GM18907 (cell line): ENCODE measurements around the gene SAMD5.

Source experiments
- ATAC-seq: cut with Tn5 transposase; IDR thresholded peaks from one replicate; pipeline ENCODE4 v1.9.1; 2021; ENCODE audit warnings: mild to moderate bottlenecking, moderate library complexity; ENCODE audit not compliant: unreplicated experiment

Gene SAMD5

DNA sequence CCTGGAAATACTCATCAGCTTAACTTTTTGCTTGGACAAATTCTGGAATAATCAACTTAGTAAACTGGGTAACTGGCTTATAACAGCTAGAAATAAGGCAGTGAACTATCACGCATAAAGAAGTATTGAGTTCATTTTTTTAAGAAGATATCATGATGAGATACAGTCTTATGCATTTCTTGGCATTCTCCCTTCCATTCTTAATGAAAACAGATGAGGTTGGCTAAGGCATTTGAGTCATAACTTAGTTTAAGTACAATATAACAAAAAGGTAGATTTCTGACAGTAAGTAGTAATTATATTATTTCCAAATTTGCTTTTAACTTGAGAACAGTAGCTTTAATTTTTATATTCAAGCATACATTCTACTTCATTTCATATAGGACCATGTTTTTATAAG lies 56.1 kb downstream of the SAMD5 start:
- ATAC-seq: no peak

DNA sequence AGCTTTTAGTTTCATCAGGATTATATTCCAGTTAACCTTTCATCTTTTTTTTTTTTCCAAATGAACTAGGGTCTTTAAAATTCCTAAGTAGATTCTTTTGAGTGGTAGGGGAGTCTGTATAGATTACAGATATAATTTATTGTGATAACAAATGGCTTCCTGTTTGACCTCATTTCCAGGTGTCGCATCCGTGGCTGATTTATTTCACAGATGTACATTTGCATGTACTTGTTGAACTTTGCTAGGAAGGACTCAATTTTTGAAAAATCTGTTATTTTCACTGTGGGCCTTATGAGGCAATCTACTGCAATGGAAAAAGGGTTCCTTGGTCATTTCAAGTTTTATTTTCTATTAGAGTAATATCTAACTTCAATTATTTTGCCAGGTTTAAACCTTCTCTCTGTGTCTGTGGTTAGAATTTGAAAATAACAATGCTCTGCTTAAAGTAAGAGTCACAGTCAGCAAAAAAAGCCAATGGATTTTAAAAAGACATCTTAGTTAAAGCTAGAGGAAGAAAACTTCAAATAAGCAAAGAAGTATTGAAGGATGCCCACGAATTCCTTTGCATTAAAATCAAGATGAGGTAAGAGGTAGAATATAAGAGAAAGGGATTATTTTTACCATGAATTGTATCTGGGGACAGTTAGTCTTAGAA lies 57.9 kb downstream of the SAMD5 start:
- ATAC-seq: no peak

DNA sequence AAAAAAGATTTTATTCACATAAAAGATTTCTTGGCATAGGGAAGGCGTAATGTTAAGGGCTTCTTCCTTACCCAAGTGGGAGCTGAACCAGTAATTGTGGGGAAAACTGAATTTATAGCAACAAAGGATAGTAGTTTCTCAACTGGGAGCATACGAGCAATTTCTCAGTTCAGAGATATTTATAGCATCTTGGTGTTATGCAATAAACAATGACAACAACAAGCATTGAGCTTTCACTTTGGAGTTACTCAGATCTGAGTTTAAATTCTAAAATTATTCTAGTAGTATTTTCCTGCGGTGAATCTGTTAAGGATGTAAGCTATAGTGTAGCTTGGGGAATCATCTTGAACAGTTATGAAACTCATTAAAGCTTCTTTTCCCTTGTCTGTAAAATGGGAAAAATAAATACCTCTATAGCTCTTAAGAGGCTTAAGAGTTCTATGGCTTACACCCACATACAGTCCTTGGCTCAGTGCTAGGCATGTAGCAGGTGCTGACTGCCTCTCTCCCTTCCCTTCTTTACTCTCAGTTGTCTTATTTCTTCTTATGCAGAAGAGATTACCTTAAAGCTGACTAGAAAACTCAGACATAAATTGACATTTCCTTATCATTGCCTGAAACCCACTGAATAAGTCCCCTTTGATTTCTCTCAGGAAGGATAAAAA lies 58.8 kb downstream of the SAMD5 start:
- no peak for ATAC-seq

DNA sequence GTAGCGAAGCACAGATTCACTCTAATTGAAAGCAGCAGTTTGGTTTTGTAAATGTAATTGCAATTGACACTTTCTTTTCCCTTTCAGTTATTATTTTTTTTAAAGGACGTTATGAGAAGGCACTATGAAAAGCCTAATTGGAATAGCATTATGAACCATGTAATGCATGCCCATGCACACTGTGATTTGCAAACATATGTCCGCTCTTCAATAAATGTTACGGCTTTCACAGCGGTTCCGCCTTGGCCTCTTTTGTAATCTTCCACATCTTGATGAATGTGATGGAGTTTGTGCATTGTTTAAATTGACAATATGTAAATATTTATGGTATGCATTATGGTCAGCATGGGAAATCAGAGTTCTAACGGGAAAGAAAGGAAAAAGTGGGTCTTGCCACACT lies 61.3 kb downstream of the SAMD5 start:
- ATAC-seq: no peak

DNA sequence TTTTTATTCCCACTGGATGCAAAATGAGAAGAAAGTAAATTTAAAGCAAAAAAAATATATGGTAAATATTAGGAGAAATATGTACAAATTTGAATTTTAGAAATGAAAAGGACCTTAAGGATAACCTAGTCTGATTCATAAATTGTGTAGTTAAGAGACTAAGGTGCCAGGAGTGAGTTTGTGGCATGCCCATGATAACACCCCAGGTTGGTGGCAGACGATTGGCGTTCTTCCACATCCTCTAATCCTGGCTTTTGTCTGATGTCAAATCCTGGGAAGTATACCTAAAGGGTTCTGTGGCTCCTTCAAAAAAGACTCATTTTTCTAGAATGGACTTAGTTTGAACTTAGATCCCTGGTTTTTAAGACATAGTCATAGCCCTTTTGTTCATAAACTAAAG lies 62.2 kb downstream of the SAMD5 start:
- no peak for ATAC-seq

DNA sequence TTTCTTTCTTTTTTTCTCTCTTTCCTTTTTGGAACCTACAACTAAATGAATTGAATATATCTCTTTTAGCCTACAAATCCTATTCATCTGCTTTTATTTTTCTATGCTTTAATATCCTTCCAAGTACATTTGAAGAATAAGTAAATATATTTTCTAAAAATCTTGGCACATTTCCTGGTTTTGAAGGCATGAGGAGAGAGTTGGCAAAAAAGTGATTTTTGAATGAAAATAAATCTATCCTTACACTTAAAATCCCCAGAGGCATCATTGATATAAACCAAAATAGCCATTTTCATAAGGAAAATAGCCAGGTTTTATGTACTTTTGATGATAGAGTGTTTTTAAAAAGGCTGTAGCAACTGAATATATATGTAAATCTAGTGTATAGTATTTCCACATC lies 69.0 kb downstream of the SAMD5 start:
- no peak for ATAC-seq

DNA sequence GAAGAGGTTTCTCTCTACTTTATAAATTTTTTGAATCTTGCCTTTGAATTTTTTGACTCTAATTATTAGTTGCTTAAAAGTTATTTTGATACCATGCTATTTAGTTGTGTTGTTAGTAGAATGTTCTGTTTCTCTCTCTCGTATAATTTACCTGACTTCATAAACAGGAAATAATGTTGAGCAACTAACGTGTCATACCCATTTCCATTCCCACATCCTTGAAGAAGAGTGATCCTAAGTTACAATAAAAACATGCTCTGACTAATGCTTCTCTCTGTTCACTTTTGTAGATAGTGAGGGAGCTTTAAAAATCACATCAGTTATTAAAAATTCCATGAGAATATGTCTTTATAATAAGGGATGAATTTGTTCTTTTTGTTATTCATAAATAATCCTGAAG lies 69.7 kb downstream of the SAMD5 start:
- ATAC-seq: no peak

DNA sequence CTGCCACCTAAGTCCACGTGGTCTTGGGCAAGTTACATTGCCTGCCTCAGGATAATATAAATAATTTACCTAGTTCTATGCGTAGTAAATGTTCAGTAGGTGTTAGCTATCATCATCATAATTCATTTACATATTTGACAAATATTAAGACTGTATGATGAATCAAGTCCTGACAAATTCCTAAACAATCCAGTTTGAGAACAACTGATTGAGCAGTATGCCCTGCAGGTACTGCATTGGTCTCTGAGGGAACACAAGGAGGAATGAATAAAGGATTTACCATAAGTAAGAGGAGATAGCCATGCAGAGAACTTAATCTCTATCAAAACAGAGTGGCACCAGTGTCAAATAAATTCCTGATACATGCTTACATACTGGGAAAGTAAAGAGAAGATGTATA lies 70.4 kb downstream of the SAMD5 start:
- ATAC-seq: no peak

DNA sequence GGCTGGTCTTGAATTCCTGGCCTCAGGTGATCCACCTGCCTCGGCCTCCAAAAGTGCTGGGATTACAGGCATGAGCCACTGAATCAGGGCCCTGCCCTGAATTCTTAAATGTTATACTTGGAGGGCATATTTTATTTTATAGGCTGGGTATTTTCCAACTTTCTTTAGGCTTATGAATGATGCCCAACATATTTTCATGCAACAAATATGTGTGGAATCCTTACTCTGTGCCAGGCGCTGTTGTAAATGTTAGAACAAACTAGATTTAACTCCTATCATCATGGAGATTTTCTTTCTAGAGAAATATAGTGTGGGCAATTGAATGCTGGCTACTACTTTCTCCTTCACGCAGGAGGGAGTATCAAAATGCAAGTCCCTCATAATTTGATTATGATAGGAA lies 71.2 kb downstream of the SAMD5 start:
- ATAC-seq: no peak

DNA sequence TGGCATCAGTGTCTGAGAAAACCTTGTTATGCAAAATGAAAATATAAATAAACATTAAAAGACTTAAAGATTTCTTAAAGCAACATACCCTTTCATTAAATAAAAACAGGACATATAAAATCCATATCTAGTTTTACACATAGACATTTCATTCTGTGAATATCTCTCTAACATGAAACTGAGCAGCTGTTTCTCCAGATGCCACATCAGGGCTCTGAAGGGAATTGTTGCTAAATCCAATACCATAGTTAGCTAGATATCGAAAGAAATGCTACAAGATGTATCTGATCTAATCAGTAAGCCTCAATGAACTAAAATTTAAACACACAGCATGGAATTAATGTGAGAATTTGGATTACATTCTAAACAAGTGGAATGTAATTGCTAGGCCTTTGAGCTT lies 74.5 kb downstream of the SAMD5 start:
- no peak for ATAC-seq

DNA sequence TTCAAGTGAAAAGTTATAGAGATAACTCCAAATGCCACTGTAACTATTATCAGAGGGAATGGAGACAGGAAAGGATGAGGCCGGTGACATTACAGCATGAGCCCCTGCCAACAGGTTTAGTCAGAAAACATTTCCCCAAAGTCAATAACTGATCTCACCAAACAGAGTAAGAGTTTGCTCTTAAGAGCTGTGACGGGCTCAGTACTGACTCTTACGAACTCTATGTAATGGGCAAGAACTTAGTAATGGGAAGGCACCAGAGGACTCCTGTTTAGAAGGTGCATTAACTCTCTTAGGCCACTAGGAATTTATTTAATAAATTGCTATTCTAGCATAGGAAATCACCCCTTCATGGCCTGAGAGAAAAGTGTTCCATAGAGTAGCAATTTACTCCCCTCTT lies 76.8 kb downstream of the SAMD5 start:
- no peak for ATAC-seq

DNA sequence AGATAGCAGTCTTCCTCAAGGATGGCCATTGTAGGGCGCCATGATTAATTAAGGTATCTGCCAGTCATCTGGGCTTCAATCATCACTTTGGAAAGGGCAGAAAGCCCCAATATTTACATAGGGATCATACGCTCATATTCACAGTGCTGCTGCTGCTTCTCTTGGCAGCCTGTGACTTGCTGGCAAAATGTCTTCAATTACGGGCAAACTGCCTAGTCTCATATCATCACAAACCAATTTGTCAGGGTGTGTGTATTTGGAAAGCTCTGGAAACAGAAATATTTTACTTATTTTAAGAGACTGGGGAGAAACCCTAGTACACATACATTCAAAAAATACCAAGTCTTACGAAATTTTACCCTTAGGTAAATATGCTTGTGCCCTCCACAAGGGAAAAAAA lies 77.6 kb downstream of the SAMD5 start:
- ATAC-seq: no peak

DNA sequence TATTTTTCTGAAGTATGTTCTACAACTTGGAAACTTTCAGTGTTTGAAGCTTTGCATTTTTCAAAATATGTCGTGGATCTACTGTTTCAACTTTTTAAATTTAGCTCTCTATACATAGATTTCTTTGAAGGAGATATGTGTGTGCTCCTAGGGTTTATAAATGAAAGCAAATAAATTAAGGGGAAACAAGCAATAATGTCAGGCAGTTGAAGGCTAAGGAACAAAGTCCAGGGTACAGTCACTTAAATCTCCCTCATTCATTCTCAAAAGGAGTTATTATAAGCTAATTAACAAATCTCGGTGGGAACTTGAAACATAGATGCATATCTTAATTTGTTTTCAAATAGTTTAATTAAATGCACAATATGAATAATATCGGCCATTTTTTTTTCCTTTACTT lies 79.4 kb downstream of the SAMD5 start:
- no peak for ATAC-seq

DNA sequence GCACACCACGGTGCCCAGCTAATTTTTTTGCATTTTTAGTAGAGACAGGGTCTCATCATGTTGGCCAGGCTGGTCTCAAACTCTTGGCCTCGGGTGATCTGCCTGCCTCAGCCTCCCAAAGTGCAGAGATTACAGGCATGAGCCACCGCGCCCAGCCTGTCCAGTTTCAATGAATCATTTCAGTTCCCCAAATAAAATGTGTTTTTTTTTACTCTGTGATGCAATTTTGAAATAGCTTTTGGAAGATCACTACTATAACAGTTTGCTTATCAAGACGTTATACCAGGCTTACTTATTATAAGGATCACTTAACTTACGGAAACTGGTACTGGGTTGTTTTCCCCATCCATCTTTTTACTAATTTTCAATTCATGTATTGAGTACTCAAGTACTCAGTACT lies 80.0 kb downstream of the SAMD5 start:
- ATAC-seq: no peak

DNA sequence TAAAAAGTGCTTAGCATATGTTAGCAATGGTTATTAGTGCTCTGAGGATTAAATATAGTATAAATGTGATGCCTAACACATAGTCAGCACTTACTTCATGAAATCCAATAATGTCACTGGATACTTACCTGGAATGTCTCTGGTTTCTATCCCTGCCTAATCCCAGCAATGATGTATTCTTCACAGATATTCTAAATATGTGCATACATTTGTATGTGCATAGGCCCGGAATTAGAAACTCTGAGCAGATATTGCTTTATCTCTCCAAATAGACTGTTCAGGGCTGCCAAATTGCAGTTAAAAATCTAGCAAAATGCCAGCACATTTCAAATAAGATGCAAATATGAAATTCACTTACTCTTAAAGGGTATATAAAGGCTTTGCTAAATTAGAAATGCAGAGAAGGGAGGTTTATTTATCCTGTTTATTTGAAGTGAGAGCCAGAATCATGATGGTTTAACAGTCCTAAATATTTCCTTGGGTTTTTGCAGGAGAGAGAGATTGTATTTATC lies 81.3 kb downstream of the SAMD5 start:
- ATAC-seq: no peak

DNA sequence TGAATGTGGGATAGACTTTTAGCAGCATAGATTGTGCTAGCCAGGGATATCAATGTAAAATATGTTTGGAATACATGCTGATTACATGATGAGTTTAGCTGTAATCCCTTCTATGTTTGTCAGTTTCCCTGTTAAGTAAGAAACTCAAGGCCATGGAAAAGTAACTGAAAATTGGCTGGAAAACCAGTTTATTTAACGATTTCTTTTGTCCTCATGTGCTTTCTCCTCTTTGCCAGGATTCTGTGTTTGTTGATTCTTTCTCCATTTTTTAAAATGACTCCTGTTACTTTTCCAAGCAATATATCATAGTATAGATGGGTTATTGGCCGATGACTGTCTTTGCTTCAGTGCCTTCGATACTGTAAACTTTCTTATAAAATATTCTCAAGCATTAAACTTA lies 87.5 kb downstream of the SAMD5 start:
- ATAC-seq: no peak

DNA sequence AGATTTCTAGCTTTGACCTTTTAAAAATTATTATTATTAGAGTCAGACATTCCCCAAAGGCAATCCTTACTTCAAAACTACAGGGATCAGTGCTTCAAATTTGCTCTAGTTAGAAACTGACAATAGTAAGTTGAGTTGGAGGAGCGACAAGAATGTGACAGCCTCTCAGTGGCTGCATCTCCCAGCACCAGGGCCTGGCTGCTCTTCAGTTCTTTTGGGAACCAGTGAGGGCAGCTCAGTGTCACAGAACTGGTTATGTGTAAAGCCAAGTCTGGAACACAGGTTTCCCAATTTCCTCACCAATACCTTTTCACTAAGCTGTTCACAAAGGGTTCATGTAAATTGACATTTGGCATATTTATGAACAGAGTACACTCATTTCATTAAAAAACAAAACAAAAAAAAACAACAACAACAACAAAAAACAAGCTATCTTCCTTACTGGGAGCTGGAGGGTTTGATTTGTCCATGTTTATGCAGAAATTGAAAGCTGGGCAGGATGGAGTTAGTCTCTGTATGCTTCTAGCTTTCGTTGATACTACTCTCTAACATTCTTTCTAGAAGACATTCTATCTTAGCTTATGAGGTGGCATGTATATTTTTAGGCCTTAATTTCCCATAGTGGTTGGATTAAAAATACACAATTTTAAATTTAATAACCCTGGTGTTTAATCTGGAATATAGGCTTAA lies 95.0 kb downstream of the SAMD5 start:
- no peak for ATAC-seq

DNA sequence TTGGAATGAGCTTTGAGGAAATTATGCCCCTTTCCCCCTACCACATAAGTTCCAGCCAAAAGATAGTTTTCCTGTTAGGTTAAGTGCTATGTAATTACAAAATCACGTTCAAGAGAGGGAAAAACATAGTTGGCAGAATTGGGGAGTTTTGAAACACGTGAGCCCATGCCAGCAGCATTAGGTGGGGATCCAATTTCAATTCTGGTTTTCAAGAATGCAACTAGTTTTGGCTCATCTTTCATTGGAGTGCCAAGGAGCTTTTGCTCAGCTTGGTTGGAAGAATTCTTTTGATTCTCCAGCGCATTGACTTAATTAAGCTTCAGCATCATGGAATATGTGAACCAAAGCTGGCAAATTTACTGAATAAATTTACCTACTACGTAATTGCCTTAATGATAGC lies 95.9 kb downstream of the SAMD5 start:
- no peak for ATAC-seq

DNA sequence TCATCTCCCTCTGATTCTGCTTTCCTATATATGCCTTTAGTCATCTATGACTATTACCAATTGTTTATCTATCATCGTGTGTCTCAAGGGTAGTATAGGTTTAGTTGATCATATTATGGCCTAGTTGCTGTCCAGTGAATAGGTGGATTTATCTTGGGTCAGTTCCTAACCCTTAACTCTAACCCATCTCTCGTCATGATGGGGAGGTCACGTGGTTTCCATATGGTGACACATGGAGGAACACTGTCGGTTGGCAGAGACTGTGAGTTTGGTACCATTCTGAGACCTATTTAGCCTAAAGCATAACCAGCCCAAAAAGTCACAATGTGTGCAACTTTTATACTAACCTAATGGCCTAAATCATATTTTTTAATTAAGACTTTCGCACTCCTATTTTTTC lies 103.5 kb downstream of the SAMD5 start:
- ATAC-seq: no peak

DNA sequence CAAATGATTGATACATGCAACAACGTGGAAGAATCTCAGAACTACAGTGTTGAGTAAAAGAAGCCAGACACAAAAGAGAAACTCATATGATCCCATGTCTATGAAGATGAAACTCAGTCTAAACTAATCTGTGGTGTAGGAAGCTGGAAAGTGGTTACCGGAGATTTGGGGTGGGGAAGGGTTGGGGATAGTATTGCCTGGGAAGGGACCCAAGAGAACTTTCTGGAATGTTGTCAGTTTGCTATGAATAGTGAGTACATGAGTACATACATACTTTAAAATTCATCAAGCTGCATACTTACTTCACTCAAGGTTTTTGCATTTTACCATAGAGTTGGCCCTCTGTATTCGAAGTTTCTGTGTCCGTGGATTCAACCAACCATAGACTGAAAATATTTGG lies 106.0 kb downstream of the SAMD5 start:
- ATAC-seq: no peak

DNA sequence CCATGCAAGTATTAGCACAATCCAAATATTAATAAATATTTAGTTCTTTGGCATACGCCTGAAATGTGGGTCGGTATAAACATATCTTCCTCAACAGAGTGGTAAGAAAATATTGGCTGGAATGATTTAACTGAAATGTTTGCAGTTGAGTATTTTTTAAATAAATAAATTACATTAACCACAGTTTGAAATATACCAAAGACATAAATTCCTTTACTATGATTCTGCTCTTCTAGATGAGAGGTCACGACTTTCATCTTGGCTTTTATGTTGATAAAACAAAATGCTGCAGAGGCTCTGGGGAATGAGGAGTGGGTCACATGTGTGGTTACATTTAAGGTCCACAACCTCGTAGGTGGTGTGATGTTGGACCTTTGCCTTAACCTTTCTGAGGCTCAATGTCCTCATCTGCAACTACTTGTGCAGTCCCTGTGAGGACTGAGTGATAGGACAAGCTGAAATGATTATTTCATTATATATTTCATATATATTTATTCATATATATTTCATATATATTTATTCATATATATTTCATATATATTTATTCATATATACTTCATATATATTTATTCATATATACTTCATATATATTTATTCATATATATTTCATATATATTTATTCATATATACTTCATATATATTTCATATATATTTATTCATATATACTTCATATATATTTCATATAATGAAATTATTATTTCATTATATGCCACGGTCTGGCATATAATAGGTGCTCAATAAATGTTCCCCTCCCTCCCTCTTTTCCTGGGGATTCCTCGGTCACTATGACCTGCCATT lies 107.4 kb downstream of the SAMD5 start:
- ATAC-seq: no peak
